Uterus (tissue), 2 donors: ENCODE data around the gene TUBG2.

Experiments used
- CTCF ChIP-seq, 4 experiments: fragments of 200-600 bp in 2 of 4; fragments of 450-650 bp in 2 of 4; sonication (generic) in 2 of 4; IDR thresholded peaks; one replicate each; pipeline ENCODE4 v1.5.1; 2016 to 2019; ENCODE audit warnings: antibody characterized with exemption in 4 of 4, mild to moderate bottlenecking in 2 of 4, moderate library complexity in 1 of 4
- POLR2A ChIP-seq, 2 donors: fragments of 450-650 bp; IDR thresholded peaks; one replicate each; pipeline ENCODE4 v1.6.1; 2016; ENCODE audit warnings: antibody characterized with exemption in 2 of 2, mild to moderate bottlenecking in 1 of 2, moderate library complexity in 1 of 2

- TF ChIP-seq CTCF (IDR thresholded peaks at IDR 0.05) (no peak), POLR2A (IDR thresholded peaks at IDR 0.05) (no peak)
Observed at GRCh38 chr17:42660692-42661345, 1.7 kb downstream of the TUBG2 start.
